HL-60/S4 (cell line): Measurements from ENCODE around the gene TTYH3.
"Not testable (repeated sequence)": the region's sequence is repeated elsewhere in the genome, so short reads cannot be mapped to it uniquely, and the experiment has no call there.

Experiments
- in situ Hi-C: fragments of 300-500 bp; cut with MboI; formaldehyde crosslinking; loops from 2 replicates; pipeline ENCODE4 v1.14.3; 2022; ENCODE audit warnings: low sequenced_read_pairs

The TTYH3 gene

DNA sequence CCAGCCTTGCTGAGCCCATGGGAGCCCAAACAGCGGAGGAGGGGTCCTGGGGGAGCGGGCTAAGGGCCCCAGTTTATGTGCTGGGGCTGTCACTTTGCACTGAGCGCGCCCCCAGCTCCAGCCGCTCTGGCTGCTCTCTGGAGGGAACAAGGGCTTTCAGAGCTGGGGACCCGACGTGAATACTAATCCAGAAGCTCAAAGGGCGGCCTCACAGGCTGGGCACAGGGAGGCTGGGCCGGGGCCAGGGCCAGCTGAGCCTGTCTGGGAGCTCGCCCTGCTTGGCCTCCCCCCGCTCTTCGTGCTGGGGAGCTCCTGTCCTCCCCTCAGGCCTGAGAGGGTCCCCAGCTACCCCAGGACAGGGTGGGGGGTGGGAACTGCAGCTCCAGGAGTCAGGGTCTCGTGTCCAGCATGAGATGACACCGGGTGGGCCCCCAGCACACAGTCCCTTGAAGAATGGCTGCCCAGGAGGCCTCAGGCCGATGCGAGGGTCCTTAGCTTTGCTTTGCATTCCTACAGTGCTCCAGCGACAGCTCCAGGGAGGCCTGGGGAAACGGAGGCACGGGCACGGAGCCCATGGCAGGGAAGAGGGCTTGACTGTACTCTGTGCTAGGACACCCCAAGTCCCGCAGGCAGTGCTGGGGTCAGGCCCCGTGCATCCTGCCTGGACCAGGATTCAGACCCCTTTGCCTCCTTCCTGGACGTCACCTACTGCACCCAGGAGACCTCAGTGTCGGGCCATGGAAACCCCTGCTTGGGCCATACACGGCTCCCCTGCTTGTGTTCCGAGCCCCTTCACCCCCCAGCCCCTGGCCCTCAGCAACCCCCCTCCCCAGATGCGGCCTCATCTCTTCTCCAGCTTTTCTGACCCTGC is 50.4 kb downstream of the TTYH3 start:
- in situ Hi-C loops, result no loop called here

DNA sequence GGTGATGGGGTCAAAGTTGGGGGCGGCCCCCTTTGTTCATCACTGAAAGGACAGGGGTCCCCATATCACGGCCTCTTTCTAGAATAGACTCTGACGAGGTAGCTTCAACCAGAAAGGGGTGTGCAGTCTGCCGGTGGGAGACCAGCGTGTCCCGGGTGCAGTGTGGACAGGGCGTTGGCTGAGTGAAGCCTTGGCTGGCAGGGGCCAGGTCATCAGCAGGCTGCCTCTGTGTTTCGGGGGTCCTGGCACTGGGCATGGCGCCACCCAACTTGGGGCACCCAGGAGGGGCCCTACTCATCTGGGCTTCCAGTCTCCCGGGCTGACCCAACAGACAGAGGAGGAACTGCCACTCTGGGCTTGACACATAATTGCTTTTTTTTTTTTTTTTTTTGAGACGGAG is 52.7 kb downstream of the TTYH3 start:
- in situ Hi-C loops, result no loop called here

- in situ Hi-C loops, result no loop called here
These were observed 54.3 kb downstream of the TTYH3 start for GRCh38 chr7:2686101-2686500.

GRCh38 chr7:2687338-2687869 is 55.6 kb downstream of the TTYH3 start:
- in situ Hi-C loops, result no loop called here

GRCh38 chr7:2687881-2688318 is 56.1 kb downstream of the TTYH3 start, which contains the start of gene AMZ1:
Gene AMZ1, plus strand, starts transcription at chr7:2688202. Its CDS starts 12,250 bp downstream, at chr7:2700452.
- in situ Hi-C loops, result no loop called here

- in situ Hi-C loops, result no loop called here
These were observed 56.9 kb downstream of the TTYH3 start for GRCh38 chr7:2688409-2689342.

DNA sequence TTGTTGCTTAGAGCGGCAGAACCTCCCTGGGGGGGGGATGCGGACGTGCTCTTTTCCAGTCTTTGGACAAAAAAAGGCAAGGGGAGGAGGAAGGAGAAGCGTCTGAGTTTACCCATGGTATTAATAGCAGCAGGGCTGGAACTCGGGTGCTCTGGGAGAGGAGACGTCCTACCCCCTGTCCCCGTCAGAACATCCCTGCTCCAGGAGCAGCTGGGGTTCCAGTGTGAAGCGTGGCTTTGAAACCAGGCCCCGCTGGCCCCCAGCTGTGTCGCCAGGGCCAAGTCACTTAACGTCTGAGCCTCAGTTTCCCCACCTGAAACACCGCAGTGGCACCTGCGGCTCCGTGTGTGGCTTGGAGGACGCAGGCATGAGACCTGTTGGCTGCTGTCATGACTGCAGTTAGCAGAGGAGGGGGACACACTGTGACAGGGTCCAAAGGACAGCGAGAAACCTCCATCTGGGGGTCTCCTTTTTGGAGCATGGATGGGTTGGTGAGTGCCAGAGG is 57.6 kb downstream of the TTYH3 start:
- in situ Hi-C loops, result no loop called here

GRCh38 chr7:2689951-2690705 is 58.3 kb downstream of the TTYH3 start:
- in situ Hi-C loops, result no loop called here

DNA sequence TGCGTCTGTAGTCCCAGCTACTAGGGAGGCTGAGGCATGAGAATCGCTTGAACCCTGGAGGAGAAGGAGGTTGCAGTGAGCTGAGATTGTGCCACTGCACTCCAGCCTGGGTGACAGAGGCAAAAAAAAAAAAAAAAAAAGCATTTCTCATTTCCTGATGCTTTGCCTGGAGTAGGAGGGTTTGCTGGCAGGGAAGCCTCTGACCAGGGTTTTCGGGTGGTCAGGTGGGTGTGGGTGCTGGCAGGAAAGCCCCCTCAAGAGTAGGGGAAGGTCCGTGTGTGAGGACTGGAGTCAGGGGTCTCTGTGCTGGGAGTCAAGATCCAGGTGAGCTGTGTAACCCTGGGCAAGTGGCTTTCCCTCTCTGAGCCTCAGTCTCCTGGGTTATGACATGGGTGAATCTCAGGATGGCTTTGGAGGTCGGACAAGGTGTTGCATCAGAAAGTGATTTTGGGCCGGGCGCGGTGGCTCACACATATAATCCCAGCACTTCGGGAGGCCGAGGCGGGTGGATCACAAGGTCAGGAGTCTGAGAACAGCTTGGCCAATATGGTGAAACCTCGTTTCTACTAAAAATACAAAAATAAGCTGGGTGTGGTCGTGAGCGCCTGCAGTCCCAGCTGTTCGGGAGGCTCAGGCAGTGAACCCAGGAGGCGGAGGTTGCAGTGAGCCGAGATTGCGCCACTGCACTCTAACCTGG is 59.4 kb downstream of the TTYH3 start:
- in situ Hi-C loops, result no loop called here

DNA sequence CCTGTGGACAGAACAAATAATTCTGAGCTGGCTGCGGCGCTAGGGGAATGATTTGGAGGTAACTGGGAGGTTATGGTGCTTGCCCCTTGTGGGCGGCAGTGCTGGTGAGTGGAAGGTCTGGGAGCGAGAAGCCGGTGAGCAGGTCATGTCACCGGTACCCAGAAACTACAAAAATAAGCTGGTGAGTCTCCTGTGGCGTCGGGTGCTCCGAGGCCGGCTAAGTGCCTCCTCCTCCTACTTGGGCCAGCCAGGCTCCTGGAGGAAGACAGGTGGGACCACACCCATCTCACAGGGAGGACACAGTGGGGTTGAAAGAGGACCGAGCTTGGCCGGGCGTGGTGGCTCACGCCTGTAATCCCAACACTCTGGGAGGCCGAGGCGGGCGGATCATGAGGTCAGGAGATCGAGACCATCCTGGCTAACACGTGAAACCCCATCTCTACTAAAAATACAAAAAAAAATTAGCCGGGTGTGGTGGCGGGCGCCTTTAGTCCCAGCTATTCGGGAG is 60.2 kb downstream of the TTYH3 start:
- in situ Hi-C loops, result not testable (repeated sequence)

DNA sequence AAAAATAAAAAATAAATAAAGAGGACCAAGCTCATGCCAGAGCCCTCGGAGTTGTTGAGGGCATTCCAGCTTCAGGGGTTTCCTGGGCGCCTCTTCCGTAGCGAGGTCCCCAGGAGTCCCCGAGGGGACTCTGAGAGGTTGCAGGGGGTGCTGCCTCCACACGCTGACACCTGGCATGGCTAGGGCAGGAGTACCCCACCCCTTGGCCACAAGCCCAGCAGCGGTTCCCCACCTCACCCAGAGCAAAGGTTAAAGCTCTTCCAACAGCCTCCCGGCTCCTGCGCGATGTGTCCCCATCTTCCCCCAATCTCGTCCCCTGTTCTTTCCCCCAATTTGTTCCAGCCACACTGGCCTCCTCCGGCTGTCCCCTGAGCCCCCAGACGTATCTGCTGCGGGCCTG is 60.8 kb downstream of the TTYH3 start:
- in situ Hi-C loops, result no loop called here

- in situ Hi-C loops, result not testable (repeated sequence)
These were observed 61.8 kb downstream of the TTYH3 start for GRCh38 chr7:2693420-2694121.

DNA sequence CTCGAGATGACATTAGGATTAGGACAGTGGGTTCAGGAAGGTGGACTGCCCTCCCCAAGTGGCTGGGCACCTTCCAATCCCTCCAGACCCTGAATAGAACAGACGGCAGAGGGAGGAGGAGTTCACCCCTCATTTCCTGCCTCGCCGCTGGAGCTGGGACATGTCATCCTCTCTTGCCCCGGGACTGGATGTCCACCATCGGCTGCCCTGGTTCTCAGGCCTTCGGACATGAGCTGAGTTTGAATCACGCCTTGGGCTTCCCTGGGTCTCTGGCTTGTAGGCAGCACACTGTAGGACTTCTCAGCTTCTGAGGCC is 62.3 kb downstream of the TTYH3 start:
- in situ Hi-C loops, result not testable (repeated sequence)

DNA sequence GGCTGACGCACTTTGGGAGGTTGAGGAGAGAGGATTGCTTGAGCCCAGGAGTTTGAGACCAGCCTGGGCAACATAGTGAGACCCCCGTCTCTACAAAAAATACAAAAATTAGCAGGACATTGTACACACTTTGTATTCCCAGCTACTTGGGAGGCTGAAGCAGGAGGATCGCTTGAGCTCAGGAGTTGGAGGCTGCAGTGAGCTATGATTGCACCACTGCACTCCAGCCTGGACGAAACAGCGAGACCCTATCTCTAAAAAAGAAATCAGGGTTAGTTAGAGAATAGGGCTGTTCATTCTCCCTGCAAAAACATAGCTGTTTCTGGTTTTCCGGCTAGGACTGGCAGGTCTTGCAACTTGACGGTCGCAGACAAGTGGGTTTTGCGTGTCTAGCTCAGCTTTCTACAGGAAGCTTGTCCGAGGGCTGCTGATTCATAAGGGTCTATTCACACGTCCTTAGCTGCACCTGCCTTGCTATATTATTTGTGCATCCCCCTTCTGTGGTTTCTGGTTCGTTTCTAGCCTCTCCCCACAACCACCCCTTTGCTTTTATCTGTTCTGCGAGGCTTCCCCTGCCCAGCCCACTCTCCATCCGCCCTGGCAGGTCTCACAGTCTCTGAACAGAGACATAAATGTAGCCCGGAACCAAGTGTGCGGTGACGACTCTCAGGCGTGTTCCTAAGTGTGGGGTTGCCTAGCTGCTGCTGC is 66.9 kb downstream of the TTYH3 start:
- in situ Hi-C loops, result no loop called here

GRCh38 chr7:2699289-2699620 is 67.5 kb downstream of the TTYH3 start:
- in situ Hi-C loops, result no loop called here

DNA sequence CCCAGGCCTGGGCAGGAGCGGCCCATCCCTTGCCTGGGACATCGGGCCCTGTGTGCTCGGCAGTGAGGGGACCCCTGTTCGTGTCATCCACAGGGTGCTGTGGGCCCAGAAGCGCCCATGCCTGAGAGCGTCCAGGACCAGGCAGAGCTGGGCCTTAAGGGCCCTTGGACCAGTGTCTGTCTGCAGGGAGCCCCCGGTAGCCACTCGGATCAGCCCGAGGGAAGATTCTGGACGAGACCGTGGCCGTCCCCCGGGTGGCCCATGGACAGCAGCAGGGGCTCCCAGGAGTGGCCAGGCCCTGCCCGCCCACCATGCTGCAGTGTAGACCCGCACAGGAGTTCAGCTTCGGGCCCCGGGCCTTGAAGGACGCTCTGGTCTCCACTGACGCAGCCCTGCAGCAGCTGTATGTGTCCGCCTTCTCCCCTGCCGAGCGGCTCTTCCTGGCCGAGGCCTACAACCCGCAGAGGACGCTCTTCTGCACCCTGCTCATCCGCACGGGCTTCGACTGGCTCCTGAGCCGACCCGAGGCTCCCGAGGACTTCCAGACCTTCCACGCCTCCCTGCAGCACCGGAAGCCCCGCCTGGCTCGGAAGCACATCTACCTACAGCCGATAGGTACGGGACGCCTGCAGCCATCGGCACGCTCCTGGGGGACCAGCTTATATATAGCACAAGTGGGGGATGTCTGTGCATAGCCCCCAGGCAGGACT is 68.5 kb downstream of the TTYH3 start:
- in situ Hi-C loops, result no loop called here

DNA sequence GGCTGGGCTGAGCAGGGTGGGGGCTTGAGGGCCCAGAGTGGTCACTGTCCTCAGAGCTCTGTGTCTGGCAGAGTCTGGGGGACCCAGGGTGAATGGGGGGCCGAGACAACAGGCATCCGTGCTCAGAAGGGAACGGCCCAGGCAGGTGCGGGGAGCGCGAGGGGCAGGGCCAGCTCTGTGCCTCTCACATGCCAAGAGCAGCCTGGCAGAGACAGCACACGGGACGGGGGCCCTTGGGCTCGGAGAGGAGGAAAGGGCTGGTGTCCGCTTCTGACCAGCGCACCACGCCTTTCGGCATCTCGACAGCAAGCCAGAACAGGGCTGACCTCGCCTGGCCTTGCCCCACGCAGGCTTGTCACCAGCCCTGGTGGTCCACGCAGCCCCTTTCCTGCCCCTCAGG is 69.6 kb downstream of the TTYH3 start:
- in situ Hi-C loops, result no loop called here
